Esophagus squamous epithelium (tissue), 4 donors: ENCODE data around the gene LZTS3.

Experiments used
- POLR2A ChIP-seq, 4 donors: fragments of 450-650 bp; IDR thresholded peaks; one replicate each; pipeline ENCODE4 v1.6.1; 2017; ENCODE audit warnings: antibody characterized with exemption in 4 of 4, mild to moderate bottlenecking in 4 of 4, moderate library complexity in 3 of 4
- TF ChIP-seq, protein P1 (sequence below), 6 experiments: fragments of 450-650 bp in 4 of 6; fragments of 200-600 bp in 2 of 6; sonication (generic) in 2 of 6; IDR thresholded peaks; one replicate each; pipeline ENCODE4 v1.5.1; 2016 to 2019; ENCODE audit warnings: antibody characterized with exemption in 6 of 6, mild to moderate bottlenecking in 4 of 6, moderate library complexity in 4 of 6

DNA sequence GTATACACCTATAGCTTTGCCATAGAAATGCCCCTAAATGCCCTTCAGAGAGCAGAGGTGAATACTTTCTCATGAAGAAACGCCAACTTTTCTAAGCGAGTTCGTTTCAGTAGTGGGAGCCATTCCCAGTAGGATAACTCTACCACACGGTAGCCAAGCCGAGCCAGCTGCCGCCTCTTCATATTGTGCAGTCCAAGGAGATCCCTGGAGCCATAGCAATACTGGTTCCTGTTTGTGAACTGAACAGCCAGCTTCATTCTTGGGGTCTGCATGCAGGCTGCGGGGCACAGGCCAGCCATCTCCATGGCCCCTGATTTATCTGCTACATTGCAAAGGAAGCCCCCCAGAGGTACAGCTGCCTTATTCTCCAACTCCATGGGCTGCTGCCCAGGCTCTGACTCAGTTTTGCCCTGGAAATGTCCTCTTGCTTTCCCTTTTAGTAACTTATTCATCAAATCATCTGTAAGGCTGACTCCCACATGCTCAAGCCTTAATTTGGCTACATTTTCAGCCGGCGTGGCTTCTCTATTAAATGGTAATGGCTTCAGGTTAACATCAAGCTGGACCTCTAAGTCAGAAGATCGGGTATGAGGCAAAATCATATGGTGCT, 26.5 kb downstream of the LZTS3 start:
- TF ChIP-seq, protein P1, sequence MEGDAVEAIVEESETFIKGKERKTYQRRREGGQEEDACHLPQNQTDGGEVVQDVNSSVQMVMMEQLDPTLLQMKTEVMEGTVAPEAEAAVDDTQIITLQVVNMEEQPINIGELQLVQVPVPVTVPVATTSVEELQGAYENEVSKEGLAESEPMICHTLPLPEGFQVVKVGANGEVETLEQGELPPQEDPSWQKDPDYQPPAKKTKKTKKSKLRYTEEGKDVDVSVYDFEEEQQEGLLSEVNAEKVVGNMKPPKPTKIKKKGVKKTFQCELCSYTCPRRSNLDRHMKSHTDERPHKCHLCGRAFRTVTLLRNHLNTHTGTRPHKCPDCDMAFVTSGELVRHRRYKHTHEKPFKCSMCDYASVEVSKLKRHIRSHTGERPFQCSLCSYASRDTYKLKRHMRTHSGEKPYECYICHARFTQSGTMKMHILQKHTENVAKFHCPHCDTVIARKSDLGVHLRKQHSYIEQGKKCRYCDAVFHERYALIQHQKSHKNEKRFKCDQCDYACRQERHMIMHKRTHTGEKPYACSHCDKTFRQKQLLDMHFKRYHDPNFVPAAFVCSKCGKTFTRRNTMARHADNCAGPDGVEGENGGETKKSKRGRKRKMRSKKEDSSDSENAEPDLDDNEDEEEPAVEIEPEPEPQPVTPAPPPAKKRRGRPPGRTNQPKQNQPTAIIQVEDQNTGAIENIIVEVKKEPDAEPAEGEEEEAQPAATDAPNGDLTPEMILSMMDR (IDR thresholded peaks at IDR 0.05), result no peak
- no peak for TF ChIP-seq POLR2A (IDR thresholded peaks at IDR 0.05)
